HepG2 (cell line): ENCODE measurements around the gene TMEM39B. TPM values are rescaled to one million over a fixed set of nuclear protein-coding genes. Genes with fewer than 3 reads are reported as not detected.
A peak's percentile ranks its signal among the peaks of the same experiment; 100 is the strongest.

Experiments
- EP300 ChIP-seq, 3 experiments: sonication (generic) in 1 of 3; formaldehyde crosslinking in 1 of 3; IDR thresholded peaks; 2 replicates each; pipeline versions ENCODE4 v1.5.1 to v1.6.1; 2011 to 2020; ENCODE audit warnings: low read depth in 2 of 3, low read length in 2 of 3, borderline replicate concordance in 1 of 3, improper control_type of control experiment in 1 of 3, mild to moderate bottlenecking in 1 of 3, missing genetic modification reagents in 1 of 3, moderate library complexity in 1 of 3
- FOSL2 ChIP-seq: sonication (generic); formaldehyde crosslinking; IDR thresholded peaks from 2 replicates; pipeline ENCODE4 v1.4.0; 2020; ENCODE audit warnings: missing genetic modification reagents
- NFE2 ChIP-seq: sonication (generic); formaldehyde crosslinking; IDR thresholded peaks from 2 replicates; pipeline ENCODE4 v1.4.0; 2020; ENCODE audit warnings: missing genetic modification reagents
- ONECUT2 ChIP-seq: sonication (generic); formaldehyde crosslinking; IDR thresholded peaks from 2 replicates; pipeline ENCODE4 v1.4.0; 2020; ENCODE audit warnings: missing genetic modification reagents
- PHF21A ChIP-seq: sonication (generic); formaldehyde crosslinking; IDR thresholded peaks from 2 replicates; pipeline ENCODE4 v1.5.0; 2020; ENCODE audit warnings: mild to moderate bottlenecking, missing genetic modification reagents
- PHF5A ChIP-seq: IDR thresholded peaks from one replicate; pipeline ENCODE4 v1.6.1; 2018; ENCODE audit warnings: low read depth, missing genetic modification reagents; ENCODE audit not compliant: unreplicated experiment
- SRSF9 ChIP-seq: fragments of 200-400 bp; formaldehyde crosslinking; IDR thresholded peaks from 2 replicates; pipeline ENCODE4 v1.6.1; 2018; ENCODE audit warnings: borderline replicate concordance, mild to moderate bottlenecking, low read depth, low read length; ENCODE audit not compliant: insufficient read depth, poor library complexity, severe bottlenecking
- SUZ12 ChIP-seq: fragments of 150-350 bp; IDR thresholded peaks from 2 replicates; pipeline ENCODE4 v1.6.1; 2014; ENCODE audit warnings: low read depth, low read length
- SYNCRIP ChIP-seq: fragments of 200-400 bp; formaldehyde crosslinking; IDR thresholded peaks from 2 replicates; pipeline ENCODE4 v1.6.1; 2018; ENCODE audit warnings: mild to moderate bottlenecking, low read depth, low read length; ENCODE audit not compliant: insufficient read depth
- TBL1XR1 ChIP-seq: fragments of 150-350 bp; IDR thresholded peaks from 2 replicates; pipeline ENCODE4 v1.6.1; 2014; ENCODE audit warnings: borderline replicate concordance, low read length; ENCODE audit not compliant: partially characterized antibody
- TCF7 ChIP-seq: sonication (generic); IDR thresholded peaks from 2 replicates; pipeline ENCODE4 v1.6.1; 2016; ENCODE audit warnings: antibody characterized with exemption, low read depth
- ZBTB7A ChIP-seq: sonication (generic); formaldehyde crosslinking; IDR thresholded peaks from 2 replicates; pipeline ENCODE4 v1.8.0; 2022; ENCODE audit warnings: mild to moderate bottlenecking, missing genetic modification reagents
- ZC3H4 ChIP-seq: sonication (generic); formaldehyde crosslinking; IDR thresholded peaks from 2 replicates; pipeline ENCODE4 v1.4.0; 2020; ENCODE audit warnings: missing genetic modification reagents, borderline replicate concordance
- ZIK1 ChIP-seq: sonication (generic); formaldehyde crosslinking; IDR thresholded peaks from 2 replicates; pipeline ENCODE4 v1.5.0; 2020; ENCODE audit warnings: mild to moderate bottlenecking, low read depth, missing genetic modification reagents, borderline replicate concordance
- ZNF282 ChIP-seq: fragments of 450-650 bp; IDR thresholded peaks from 2 replicates; pipeline ENCODE4 v1.6.1; 2018; ENCODE audit not compliant: partially characterized antibody
- ZNF367 ChIP-seq: sonication (generic); formaldehyde crosslinking; IDR thresholded peaks from 2 replicates; pipeline ENCODE4 v1.4.0; 2020; ENCODE audit warnings: missing genetic modification reagents, borderline replicate concordance
- ZNF543 ChIP-seq: sonication (generic); formaldehyde crosslinking; IDR thresholded peaks from 2 replicates; pipeline ENCODE4 v1.4.0; 2020; ENCODE audit warnings: mild to moderate bottlenecking, missing genetic modification reagents
- ZNF546 ChIP-seq: sonication (generic); formaldehyde crosslinking; conservative IDR thresholded peaks from 2 replicates; pipeline ENCODE4 v1.8.1; 2023; ENCODE audit warnings: mild to moderate bottlenecking, missing genetic modification reagents
- ZNF761 ChIP-seq: sonication (generic); formaldehyde crosslinking; conservative IDR thresholded peaks from 2 replicates; pipeline ENCODE4 v1.4.0; 2020; ENCODE audit warnings: mild to moderate bottlenecking, missing genetic modification reagents
- ZNF792 ChIP-seq: IDR thresholded peaks from 2 replicates; pipeline ENCODE4 v1.6.1; 2016
- polyA plus RNA-seq, 8 experiments: library from polyadenylated mRNA; depleted of rRNA in 3 of 8; stranded (reverse) in 7 of 8; unstranded in 1 of 8; fragments of >200 nt; fragmentation: Illumina TruSeq in 4 of 8; extraction: Trizol in 4 of 8; gene quantifications; 2 replicates each; pipeline versions ENCODE4 v1.2.1 to v1.2.3, GENCODE V29; 2011 to 2016; ENCODE audit warnings: low read depth in 4 of 8, missing spikeins in 1 of 8, mixed read lengths in 1 of 8; ENCODE audit not compliant: insufficient read depth in 1 of 8
- total RNA-seq, 5 experiments: library from RNA; depleted of rRNA; stranded (reverse); fragments of >200 nt; fragmentation: Illumina TruSeq; extraction: Trizol; gene quantifications; 2 replicates each; pipeline ENCODE4 v1.2.3, GENCODE V29; 2016; ENCODE audit warnings: low read depth in 1 of 5
- TF ChIP-seq, protein P1 (sequence below): sonication (generic); formaldehyde crosslinking; IDR thresholded peaks from 2 replicates; pipeline ENCODE4 v1.5.0; 2020; ENCODE audit warnings: mild to moderate bottlenecking, missing genetic modification reagents
- TF ChIP-seq, protein P2 (sequence below): sonication (generic); formaldehyde crosslinking; IDR thresholded peaks from 2 replicates; pipeline ENCODE4 v1.9.0; 2021; ENCODE audit warnings: missing genetic modification reagents, borderline replicate concordance
- TF ChIP-seq, protein P3 (sequence below): IDR thresholded peaks from 2 replicates; pipeline ENCODE4 v1.6.1; 2012; ENCODE audit warnings: inconsistent platforms
- TF ChIP-seq, protein P4 (sequence below): sonication (generic); formaldehyde crosslinking; IDR thresholded peaks from 2 replicates; pipeline ENCODE4 v1.5.0; 2020; ENCODE audit warnings: missing genetic modification reagents

TMEM39B gene
- total and polyA plus RNA-seq, 2 of the 13 experiments (the other 11 are each of a cell fraction or from before 2014, with no cell fraction given): 4.9 to 10.4 TPM

DNA sequence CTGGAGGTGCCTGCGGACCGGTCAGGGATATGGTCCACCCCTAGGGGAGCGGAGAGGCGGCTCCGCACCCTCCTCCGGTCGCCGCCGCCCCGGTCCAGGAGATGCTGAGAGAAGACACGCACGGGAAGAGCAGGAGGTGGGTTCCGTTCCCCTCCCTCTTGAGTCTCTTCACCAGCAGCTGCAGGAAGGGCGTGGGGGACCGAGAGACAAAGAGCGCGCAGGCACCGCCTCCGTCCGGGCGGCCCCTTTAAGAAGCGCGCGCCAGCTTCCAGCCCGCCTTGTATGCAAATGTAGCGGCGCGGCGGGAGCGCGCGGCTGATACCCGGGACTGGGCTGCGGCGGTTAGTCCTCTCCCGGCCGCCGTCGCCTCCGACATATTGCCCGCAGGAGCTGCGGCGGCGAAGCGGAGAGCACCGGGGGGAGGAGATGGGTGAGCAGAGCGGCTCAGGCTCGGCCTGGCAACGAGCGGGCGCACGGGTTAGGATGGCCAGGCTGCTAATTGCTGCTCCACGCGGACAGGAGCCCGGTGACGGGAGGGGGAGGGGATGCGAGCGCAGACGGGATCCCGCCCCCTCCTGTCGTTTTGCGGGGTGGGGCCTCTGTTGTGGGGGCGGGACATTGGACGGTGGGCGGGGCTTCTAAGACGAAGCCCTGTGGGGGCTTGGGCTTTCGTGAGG lies at the start of gene TMEM39B (continued):
- TF ChIP-seq, protein P1, sequence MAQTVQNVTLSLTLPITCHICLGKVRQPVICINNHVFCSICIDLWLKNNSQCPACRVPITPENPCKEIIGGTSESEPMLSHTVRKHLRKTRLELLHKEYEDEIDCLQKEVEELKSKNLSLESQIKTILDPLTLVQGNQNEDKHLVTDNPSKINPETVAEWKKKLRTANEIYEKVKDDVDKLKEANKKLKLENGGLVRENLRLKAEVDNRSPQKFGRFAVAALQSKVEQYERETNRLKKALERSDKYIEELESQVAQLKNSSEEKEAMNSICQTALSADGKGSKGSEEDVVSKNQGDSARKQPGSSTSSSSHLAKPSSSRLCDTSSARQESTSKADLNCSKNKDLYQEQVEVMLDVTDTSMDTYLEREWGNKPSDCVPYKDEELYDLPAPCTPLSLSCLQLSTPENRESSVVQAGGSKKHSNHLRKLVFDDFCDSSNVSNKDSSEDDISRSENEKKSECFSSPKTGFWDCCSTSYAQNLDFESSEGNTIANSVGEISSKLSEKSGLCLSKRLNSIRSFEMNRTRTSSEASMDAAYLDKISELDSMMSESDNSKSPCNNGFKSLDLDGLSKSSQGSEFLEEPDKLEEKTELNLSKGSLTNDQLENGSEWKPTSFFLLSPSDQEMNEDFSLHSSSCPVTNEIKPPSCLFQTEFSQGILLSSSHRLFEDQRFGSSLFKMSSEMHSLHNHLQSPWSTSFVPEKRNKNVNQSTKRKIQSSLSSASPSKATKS (CRISPR knock-in tag): peak; percentile 17; the same call in 1 of the 2 replicates
- TF ChIP-seq, protein P2, sequence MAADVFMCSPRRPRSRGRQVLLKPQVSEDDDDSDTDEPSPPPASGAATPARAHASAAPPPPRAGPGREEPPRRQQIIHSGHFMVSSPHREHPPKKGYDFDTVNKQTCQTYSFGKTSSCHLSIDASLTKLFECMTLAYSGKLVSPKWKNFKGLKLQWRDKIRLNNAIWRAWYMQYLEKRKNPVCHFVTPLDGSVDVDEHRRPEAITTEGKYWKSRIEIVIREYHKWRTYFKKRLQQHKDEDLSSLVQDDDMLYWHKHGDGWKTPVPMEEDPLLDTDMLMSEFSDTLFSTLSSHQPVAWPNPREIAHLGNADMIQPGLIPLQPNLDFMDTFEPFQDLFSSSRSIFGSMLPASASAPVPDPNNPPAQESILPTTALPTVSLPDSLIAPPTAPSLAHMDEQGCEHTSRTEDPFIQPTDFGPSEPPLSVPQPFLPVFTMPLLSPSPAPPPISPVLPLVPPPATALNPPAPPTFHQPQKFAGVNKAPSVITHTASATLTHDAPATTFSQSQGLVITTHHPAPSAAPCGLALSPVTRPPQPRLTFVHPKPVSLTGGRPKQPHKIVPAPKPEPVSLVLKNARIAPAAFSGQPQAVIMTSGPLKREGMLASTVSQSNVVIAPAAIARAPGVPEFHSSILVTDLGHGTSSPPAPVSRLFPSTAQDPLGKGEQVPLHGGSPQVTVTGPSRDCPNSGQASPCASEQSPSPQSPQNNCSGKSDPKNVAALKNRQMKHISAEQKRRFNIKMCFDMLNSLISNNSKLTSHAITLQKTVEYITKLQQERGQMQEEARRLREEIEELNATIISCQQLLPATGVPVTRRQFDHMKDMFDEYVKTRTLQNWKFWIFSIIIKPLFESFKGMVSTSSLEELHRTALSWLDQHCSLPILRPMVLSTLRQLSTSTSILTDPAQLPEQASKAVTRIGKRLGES (CRISPR knock-in tag): no peak
- TF ChIP-seq PHF21A (CRISPR knock-in tag) (peak; percentile 48; the same call in 1 of the 2 replicates), EP300 (IDR thresholded peaks at IDR 0.05; ENCODE audit: low read depth in 2 of 2, low read length in 2 of 2) (no peak), EP300 (CRISPR knock-in tag; IDR thresholded peaks at IDR 0.05; ENCODE audit: borderline replicate concordance) (no peak), TCF7 (no peak), ZIK1 (peak; percentile 50; the same call in 1 of the 2 replicates), ZNF282 (no peak), FOSL2 (CRISPR knock-in tag) (no peak; the same call in 1 of the 2 replicates), ZC3H4 (CRISPR knock-in tag) (no peak), ZNF367 (CRISPR knock-in tag) (no peak), NFE2 (CRISPR knock-in tag) (no peak), SRSF9 (no peak), PHF5A (no peak), ZNF761 (CRISPR knock-in tag) (no peak; the same call in 1 of the 2 replicates), ZNF792 (CRISPR knock-in tag) (no peak), TBL1XR1 (no peak), ONECUT2 (CRISPR knock-in tag) (no peak), SUZ12 (no peak), SYNCRIP (no peak), ZNF546 (no peak; the same call in 1 of the 2 replicates), ZNF543 (CRISPR knock-in tag) (peak; percentile 49; the same call in 1 of the 2 replicates), ZBTB7A (0 out of 2 replicates have a peak, but pooled peaks have one; percentile 19)
- TF ChIP-seq, protein P3, sequence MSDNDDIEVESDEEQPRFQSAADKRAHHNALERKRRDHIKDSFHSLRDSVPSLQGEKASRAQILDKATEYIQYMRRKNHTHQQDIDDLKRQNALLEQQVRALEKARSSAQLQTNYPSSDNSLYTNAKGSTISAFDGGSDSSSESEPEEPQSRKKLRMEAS: peak; percentile 76
- TF ChIP-seq, protein P4, sequence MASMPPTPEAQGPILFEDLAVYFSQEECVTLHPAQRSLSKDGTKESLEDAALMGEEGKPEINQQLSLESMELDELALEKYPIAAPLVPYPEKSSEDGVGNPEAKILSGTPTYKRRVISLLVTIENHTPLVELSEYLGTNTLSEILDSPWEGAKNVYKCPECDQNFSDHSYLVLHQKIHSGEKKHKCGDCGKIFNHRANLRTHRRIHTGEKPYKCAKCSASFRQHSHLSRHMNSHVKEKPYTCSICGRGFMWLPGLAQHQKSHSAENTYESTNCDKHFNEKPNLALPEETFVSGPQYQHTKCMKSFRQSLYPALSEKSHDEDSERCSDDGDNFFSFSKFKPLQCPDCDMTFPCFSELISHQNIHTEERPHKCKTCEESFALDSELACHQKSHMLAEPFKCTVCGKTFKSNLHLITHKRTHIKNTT: no peak
